AG09319 (cell line): ENCODE measurements around the gene MSI2.
"Not testable (repeated sequence)": the region's sequence is repeated elsewhere in the genome, so short reads cannot be mapped to it uniquely, and the experiment has no call there.

Source experiments
- DNase-seq: peaks from one replicate; pipeline ENCODE4 v3.0.0-alpha.2; 2010; ENCODE audit warnings: low read depth; ENCODE audit errors: extremely low read depth
- CTCF ChIP-seq: IDR thresholded peaks from 2 replicates; pipeline ENCODE4 v1.5.1; 2011; ENCODE audit warnings: low read depth, mild to moderate bottlenecking, inconsistent platforms, low read length, moderate library complexity

MSI2 gene

GRCh38 chr17:57493625-57494024, 237.3 kb downstream of the MSI2 start:
- DNase-seq = no peak
- no peak for TF ChIP-seq CTCF

GRCh38 chr17:57494443-57494842, 238.1 kb downstream of the MSI2 start:
- no peak for TF ChIP-seq CTCF
- DNase-seq = no peak

GRCh38 chr17:57495771-57496170, 239.4 kb downstream of the MSI2 start:
- TF ChIP-seq CTCF = no peak
- no peak for DNase-seq

- no peak for DNase-seq
- no peak for TF ChIP-seq CTCF
Observed at GRCh38 chr17:57496382-57496781, 240.1 kb downstream of the MSI2 start.

GRCh38 chr17:57498443-57498842, 242.1 kb downstream of the MSI2 start:
- TF ChIP-seq CTCF = no peak
- DNase-seq = no peak

- DNase-seq = not testable (repeated sequence)
Observed at GRCh38 chr17:57499221-57499620, 242.9 kb downstream of the MSI2 start.

- DNase-seq = no peak
- no peak for TF ChIP-seq CTCF
Observed at GRCh38 chr17:57499648-57500049, 243.3 kb downstream of the MSI2 start.

GRCh38 chr17:57501016-57501415, 244.7 kb downstream of the MSI2 start:
- no peak for TF ChIP-seq CTCF
- no peak for DNase-seq
